ENCODE results near the gene OR10G4.
"Not testable (repeated sequence)": the region's sequence is repeated elsewhere in the genome, so short reads cannot be mapped to it uniquely, and the experiment has no call there.

OR10G4 gene, protein sequence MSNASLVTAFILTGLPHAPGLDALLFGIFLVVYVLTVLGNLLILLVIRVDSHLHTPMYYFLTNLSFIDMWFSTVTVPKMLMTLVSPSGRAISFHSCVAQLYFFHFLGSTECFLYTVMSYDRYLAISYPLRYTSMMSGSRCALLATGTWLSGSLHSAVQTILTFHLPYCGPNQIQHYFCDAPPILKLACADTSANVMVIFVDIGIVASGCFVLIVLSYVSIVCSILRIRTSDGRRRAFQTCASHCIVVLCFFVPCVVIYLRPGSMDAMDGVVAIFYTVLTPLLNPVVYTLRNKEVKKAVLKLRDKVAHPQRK

DNA sequence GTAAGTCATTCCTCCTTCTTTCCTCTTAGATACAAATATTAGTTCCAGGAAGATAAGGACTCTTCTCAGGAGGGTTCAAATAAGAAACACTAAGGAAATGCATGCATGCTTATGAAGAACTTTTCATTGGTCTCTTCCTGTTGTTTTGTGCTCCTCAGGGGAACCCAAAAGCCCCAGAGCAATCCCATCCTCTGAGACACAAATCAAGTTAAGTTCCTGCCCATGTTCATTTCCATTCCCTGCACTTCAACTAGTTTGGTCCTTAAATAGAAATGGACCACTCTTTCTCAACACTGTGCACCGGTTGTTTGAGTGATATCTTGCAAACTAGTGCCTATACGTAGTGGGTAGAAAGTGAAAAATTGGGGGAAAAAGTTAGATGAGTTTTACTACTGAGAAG is at the start of gene OR10G4:
OR10G4 (plus strand) TSS at position 301 of the 400 bp plus-strand sequence. CDS start 2,578 bp downstream, outside the sequence.
- DNase-seq = no peak

DNA sequence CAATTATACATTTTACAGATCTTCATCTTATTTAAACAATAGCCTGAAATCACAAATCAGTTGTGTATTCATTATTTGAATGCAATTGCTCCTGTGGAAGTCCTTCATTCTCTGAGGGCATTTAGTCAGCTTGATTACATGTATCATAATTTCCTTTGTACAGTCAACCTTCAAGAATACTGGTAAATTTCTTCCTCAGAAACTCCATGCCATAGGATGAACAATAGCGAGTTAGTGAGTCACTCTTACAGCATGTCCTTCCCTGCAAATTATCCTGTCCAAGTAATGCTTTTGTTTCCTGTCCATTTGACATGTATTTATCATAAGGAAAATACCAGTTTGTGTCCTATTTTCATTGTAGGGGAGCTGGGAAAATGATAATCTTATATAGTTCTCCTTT is 39.0 kb upstream of the OR10G4 start:
- DNase-seq = no peak

DNA sequence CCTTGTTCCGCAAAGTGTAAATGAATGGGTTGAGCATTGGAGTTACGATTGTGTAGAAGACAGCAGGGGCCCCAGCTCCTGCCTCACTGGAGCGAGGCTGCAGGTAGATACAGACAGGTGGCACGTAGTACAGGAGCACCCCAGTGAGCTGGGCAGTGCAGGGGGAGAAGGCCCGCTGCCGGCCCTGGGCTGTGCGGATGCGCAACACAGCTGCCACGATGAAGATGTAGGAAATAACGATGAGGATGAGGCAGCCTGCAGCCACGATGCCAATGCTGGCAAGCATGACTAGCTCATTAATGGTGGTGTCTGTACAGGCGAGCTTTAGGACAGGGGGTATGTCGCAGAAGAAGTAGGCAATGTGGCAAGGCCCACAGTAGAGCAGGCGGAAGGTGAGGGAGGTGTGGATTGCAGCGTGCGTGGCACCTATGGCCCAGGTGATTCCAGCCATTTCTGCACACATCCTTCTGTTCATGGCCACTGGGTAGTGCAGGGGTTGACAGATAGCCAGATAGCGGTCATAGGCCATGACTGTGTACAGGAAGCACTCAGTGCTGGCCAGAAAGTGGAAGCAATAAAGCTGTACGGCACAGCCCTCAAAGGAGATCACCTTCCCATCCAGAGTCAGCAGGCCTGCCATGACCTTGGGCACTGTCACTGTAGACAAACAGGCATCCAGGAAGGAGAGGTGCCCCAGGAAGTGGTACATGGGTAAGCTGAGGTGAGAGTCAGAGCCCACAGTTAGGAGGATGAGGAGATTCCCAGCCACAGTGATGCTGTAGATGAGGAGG is 35.8 kb upstream of the OR10G4 start:
- no peak for DNase-seq

DNA sequence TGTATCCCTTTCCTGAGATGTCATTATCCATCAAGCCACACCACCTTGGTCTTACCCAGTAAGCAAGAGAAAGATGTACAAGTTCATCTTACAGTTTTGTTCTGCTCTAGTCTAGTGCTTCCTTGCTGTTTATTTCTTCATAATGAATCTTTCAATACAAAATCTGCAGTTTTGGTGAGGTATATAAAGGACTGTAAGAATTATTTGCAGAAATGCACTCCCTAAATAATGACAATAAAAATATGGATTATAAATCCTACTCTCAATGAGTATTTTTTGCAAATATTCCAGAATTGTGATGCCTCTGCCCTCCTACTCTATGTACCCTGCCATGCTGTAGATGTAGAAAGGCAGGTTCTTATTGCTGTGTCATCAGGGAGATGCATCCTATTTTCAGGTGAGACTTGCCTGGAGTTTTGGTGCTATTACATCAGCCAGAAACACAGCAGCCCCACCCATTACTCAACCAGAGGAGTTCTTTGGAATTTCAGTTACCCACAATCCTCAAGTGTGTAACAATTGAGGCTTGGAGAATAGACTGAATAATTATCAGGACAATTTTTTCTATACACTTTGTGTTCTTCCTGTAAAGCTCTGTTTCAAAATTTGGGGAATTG is 35.0 kb upstream of the OR10G4 start, which contains the start of gene OR10S1:
OR10S1 (minus strand) TSS at position 51 of the 617 bp plus-strand sequence. CDS start 117 bp downstream, outside the sequence.
- DNase-seq = no peak

DNA sequence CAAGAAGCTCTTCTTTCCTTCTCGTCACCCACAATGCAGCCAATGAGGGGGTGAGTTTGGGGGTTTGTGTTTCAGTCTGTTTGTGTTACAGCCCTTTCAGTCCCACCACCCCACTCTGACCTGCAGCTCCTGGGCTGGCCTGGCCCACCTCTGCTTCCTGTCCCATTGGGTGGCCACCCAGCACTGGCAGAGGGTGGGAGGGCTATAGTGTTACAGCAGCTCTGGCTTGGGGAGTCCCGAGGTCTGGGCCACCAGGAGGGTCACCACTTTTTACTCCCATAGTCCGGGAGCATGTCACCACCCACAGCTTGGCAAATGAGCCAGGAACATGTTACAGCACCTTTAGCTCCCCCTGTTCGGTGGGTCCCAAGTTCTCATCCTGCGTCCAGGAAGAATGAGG is 33.5 kb upstream of the OR10G4 start:
- DNase-seq = no peak

DNA sequence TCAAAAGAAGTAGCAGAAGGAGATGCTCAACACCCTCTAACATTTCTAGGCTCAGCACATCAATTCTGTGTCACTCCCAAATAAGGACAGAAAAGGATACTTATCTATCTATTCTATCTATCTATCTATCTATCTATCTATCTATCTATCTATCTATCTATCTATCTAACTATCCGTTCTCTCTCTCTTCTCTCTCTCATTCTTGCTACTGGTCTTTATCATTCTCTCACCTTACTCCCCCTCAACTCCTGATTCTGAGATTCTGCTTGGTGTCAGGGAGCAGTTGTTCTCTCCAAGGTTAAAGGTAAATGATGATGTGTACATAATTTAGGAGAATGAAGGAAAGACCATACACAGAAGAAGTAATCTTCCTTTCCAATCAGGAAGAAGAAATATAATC is 17.7 kb upstream of the OR10G4 start, which contains the start of gene OR10G6:
OR10G6 (minus strand) TSS at position 43 of the 400 bp plus-strand sequence; CDS start at position 43, 0 bp downstream.
- no peak for DNase-seq

DNA sequence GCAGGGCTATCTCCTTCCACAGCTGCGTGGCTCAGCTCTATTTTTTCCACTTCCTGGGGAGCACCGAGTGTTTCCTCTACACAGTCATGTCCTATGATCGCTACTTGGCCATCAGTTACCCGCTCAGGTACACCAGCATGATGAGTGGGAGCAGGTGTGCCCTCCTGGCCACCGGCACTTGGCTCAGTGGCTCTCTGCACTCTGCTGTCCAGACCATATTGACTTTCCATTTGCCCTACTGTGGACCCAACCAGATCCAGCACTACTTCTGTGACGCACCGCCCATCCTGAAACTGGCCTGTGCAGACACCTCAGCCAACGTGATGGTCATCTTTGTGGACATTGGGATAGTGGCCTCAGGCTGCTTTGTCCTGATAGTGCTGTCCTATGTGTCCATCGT is 3.0 kb downstream of the OR10G4 start:
- not testable (repeated sequence) for DNase-seq

DNA sequence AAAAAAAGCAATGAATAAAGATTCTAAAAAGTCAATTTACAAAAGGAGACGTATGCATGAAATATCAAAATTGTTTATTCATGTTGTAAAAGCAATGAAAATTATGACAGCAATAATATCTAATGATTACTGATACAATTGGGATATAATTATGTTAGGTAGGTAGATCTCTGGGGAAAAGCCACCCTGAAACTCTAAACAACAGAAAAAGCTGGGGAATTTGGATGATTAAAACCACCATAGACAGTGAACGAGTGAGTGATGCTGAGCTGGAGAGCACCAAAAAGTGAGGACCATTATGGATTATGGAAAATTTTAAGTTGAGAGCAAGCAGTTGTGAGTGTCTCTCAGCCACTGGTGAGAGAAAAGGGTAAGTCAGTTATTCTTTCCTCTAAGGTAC is 13.7 kb downstream of the OR10G4 start, which contains the start of gene OR10G8:
OR10G8 (plus strand) TSS at position 301 of the 400 bp plus-strand sequence. CDS start 2,825 bp downstream, outside the sequence.
- DNase-seq = no peak

DNA sequence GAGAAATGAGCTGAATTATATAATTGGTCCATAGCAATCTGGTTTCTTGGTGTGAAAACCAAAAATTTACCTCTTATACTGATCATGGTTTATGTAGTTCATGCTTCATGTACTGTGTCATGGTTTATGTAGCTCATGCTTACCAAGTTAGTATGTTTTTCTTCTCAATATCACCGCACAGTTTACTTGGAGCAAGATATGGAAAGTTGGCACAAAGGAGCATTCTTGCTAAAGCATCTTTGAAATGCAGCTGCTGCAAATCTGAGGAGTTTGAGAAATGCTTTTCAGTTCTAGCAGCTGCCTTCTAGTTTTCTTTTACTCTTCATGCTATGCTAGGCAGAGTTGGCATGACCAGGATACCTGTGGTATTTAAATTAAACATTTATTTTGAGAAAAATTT is 23.9 kb downstream of the OR10G4 start:
- no peak for DNase-seq

DNA sequence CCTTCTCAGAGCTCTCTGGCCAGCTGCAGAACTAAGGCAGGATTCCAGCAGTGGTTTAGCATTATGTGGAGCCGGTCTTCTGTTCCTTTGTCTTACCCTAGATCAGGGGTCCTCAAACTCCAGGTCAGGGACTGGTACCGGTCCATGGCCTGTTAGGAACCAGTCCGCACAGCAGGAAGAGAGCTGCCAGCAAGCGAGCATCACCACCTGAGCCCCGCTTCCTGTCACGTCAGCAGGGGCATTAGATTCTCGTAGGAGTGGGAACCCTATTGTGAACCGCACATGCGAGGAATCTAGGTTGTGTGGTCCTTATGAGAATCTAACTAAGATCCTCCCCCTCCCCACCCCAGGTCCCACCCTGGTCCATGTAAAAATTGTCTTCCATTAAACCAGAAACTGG is 26.8 kb downstream of the OR10G4 start:
- no peak for DNase-seq

DNA sequence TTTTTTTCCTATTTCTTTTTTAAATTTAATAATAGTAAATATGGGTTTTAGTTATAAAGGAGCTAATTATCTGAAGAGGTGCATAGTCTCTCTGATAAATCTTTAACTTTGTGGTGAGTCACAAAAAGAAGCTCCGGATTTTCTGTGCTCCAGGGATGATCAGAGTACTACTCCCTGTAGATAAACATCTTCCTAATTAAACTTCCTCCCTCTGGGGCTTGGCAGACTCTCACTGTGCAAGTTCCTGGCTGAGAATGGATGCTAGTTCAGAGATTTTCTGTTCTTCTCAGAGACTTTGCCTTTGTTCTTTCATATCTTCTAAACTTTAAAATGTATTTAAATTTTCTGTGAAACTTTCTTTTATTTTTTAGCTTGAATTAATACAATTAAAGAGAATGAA is 28.5 kb downstream of the OR10G4 start, which contains the start of gene OR10G7:
OR10G7 (minus strand) TSS at position 72 of the 400 bp plus-strand sequence. CDS start 2,324 bp downstream, outside the sequence.
- no peak for DNase-seq

DNA sequence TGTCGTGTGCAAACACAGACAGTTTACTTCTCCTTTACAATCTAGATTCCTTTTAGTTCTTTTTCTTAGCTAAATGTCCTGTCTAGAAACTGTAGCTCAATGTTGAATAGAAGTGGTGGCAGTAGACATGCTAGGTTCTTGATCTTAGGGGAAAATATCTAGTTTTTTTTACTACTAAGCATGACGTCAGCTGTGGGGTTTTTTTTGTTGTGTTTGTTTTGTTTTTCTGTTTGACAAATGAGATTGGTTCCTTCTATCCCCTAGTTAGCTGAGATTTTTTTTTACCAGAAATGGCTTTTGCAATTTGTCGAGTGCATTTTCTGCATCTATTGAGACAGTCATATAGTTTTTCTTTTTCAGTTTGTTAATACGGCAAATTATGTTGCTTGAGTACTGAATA is 30.6 kb downstream of the OR10G4 start:
- no peak for DNase-seq

DNA sequence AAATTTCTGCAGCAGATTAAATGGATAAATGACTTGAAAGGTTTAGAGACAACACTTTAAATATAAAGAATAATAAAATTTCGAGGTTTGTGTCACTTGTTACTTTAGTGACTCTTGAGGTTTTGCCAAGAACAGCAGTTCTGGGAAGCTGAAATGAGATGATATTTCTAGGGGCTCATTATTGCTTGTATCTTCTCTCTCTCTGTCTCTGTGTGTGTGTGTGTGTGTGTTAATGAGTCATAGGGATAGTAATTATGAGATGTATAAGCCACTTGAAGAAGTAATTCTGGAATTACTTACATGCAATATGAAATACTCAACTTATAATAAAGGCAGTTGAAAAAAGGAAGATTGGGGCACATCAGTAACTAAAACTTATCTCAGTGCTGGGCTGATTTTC is 38.0 kb downstream of the OR10G4 start:
- no peak for DNase-seq

DNA sequence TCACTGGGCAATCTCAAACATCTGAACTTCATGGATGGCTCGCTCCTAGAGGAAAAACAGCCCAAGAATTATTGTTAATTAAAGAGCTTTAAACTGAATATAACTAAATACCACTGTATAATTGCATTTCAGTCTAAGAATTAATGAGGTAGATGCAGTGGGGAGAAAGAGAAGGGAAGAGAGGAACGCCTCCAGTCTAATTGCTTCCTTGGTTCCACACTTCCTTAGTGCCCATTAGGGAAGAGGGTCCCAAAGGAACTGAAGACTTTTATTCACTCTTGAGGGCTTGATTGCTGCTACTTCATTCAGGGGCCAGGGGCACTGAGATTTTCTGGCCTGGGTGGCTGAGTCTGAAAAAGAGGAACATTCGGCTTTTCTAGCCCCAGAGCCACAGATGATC is 40.2 kb downstream of the OR10G4 start:
- DNase-seq = no peak
